ENCODE measurements around the gene GRIN1.

The GRIN1 gene

GRCh38 chr9:137099231-137099630 lies 39.7 kb upstream of the GRIN1 start:
- H3K27me3 ChIP-seq (replicated peaks; ENCODE audit: control insufficient read depth, insufficient read depth, low read length) = no peaks in the 10 kb centered on the region
- DNase-seq (ENCODE audit: extremely low read depth, insufficient read length) = no peak
- peaks cover 45% of the 10 kb centered on the region for H3K36me3 ChIP-seq (ENCODE audit: control insufficient read depth, insufficient read depth, low read length)
- no peak for TF ChIP-seq CTCF (IDR thresholded peaks at IDR 0.05; ENCODE audit: insufficient read depth, low read length, poor library complexity, severe bottlenecking)
- no peak overlapping the region for H3K4me3 ChIP-seq (replicated peaks; ENCODE audit: low read depth, low read length)

GRCh38 chr9:137103206-137103999 lies 35.6 kb upstream of the GRIN1 start:
- H3K27me3 ChIP-seq (replicated peaks; ENCODE audit: control insufficient read depth, insufficient read depth, low read length) = no peaks in the 10 kb centered on the region
- no peak for TF ChIP-seq CTCF (IDR thresholded peaks at IDR 0.05; ENCODE audit: insufficient read depth, low read length, poor library complexity, severe bottlenecking)
- peaks cover 46% of the 10 kb centered on the region for H3K36me3 ChIP-seq (ENCODE audit: control insufficient read depth, insufficient read depth, low read length)
- no peak for DNase-seq (ENCODE audit: extremely low read depth, insufficient read length)
- H3K4me3 ChIP-seq (replicated peaks; ENCODE audit: low read depth, low read length) = no peak overlapping the region

GRCh38 chr9:137105814-137106661 lies 32.9 kb upstream of the GRIN1 start:
- H3K27me3 ChIP-seq (replicated peaks; ENCODE audit: control insufficient read depth, insufficient read depth, low read length) = no peaks in the 10 kb centered on the region
- DNase-seq (ENCODE audit: extremely low read depth, insufficient read length) = no peak
- H3K4me3 ChIP-seq (replicated peaks; ENCODE audit: low read depth, low read length) = no peak overlapping the region
- peaks cover 57% of the 10 kb centered on the region for H3K36me3 ChIP-seq (ENCODE audit: control insufficient read depth, insufficient read depth, low read length)
- TF ChIP-seq CTCF (IDR thresholded peaks at IDR 0.05; ENCODE audit: insufficient read depth, low read length, poor library complexity, severe bottlenecking) = no peak

GRCh38 chr9:137106662-137107250 lies 32.2 kb upstream of the GRIN1 start:
- Histone ChIP-seq H3K27me3 (replicated peaks; ENCODE audit: control insufficient read depth, insufficient read depth, low read length) (no peaks in the 10 kb centered on the region), H3K4me3 (replicated peaks; ENCODE audit: low read depth, low read length) (no peak overlapping the region), H3K36me3 (ENCODE audit: control insufficient read depth, insufficient read depth, low read length) (peaks cover 51% of the 10 kb centered on the region)
- TF ChIP-seq CTCF (IDR thresholded peaks at IDR 0.05; ENCODE audit: insufficient read depth, low read length, poor library complexity, severe bottlenecking) = no peak
- no peak for DNase-seq (ENCODE audit: extremely low read depth, insufficient read length)

GRCh38 chr9:137107312-137107921 lies 31.5 kb upstream of the GRIN1 start:
- no peaks in the 10 kb centered on the region for H3K27me3 ChIP-seq (replicated peaks; ENCODE audit: control insufficient read depth, insufficient read depth, low read length)
- no peak overlapping the region for H3K4me3 ChIP-seq (replicated peaks; ENCODE audit: low read depth, low read length)
- no peak for TF ChIP-seq CTCF (IDR thresholded peaks at IDR 0.05; ENCODE audit: insufficient read depth, low read length, poor library complexity, severe bottlenecking)
- H3K36me3 ChIP-seq (ENCODE audit: control insufficient read depth, insufficient read depth, low read length) = peaks cover 49% of the 10 kb centered on the region
- no peak for DNase-seq (ENCODE audit: extremely low read depth, insufficient read length)
